GM19238 (cell line): ENCODE results near the gene CPT2.
"Not testable (repeated sequence)": the region's sequence is repeated elsewhere in the genome, so short reads cannot be mapped to it uniquely, and the experiment has no call there.

Source experiments
- DNase-seq: peaks from one replicate; pipeline ENCODE4 v3.0.0; 2011; ENCODE audit warnings: low spot score; ENCODE audit not compliant: insufficient read length

Gene CPT2

DNA sequence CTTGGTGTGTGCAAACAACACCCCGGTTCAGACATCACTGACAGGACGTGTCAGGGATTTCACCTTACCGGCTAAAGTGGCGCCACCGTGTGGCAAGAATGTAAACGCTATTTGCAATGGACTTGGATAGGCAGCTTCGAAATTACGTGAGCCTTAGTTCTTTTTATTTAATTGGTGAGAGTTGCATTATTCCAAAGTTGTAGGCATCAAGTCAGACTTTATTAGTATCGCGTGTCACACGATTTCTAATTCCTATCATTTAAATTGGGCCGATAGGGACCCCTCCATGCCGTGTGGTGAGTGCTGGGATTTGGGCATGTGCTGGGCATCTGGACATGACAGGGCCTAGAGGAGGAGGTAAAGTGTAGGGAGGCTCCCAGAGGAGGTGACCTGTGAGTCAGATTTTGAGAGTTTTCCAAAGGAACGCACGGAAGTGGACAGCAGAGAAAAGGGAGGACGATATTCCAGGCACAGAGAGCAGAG lies 14.5 kb upstream of the CPT2 start:
- peak; percentile 53 for DNase-seq

DNA sequence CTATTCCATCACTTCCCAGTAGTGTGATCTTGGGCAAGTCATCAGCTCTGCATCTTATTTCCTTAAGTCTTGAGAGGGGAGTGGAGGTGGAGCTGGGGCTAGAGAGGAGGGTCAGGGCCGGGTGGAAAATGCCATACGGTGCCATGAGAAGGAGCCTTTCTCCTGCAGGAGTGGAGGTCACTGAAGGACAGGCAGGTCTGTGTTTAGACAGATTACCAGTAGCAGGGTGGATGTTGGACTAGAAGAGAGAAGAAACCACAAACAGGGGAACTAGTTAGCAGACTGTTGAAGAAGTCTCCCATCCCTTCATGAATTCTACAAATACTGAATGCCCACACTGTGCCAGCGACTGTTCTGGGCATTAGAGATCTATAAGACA lies 13.9 kb upstream of the CPT2 start:
- no peak for DNase-seq

GRCh38 chr1:53183095-53183990 lies 13.3 kb upstream of the CPT2 start:
- no peak for DNase-seq

GRCh38 chr1:53185955-53186297 lies 10.7 kb upstream of the CPT2 start:
- not testable (repeated sequence) for DNase-seq

DNA sequence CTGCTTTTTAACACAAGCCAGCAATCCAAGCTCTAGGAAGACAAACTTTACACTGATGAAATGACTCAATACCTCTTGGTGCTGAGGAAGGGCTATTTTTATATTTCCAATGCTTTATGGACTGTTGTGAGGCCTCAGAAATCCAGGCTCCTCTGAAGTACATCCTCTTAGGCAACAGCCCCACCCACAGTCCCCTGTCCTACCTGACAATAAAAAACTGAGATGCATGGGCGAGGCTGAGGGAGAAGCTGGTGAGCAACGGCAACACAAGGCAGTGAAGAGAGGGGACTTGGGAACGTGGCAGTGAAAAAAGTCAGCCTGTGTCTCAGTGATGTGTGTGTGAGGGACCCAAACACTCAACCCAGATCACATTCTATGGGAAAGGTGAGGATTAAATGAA lies 10.1 kb upstream of the CPT2 start:
- no peak for DNase-seq

- no peak for DNase-seq
Observed at GRCh38 chr1:53187401-53187800, 9.2 kb upstream of the CPT2 start.

GRCh38 chr1:53188099-53188498 lies 8.5 kb upstream of the CPT2 start:
- DNase-seq = no peak

DNA sequence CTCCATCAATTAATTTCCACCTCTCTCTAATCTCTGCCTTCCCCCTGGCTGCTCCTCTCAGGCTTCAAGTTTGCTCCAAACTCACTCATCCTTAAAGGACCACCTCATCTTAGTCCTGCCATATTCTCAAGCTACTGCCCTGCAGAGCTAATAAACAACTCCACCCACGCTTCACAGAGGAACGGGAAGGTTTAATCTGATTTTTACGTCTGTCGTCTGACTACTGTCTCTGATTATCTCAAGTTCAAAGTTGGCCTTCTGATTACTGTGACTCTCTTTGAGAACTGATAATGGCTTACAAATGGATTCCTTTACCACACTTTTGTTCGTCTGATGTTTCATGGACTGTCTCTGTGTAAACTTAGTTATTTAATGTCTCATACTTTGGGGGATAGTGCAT lies 7.6 kb upstream of the CPT2 start:
- DNase-seq = no peak

DNA sequence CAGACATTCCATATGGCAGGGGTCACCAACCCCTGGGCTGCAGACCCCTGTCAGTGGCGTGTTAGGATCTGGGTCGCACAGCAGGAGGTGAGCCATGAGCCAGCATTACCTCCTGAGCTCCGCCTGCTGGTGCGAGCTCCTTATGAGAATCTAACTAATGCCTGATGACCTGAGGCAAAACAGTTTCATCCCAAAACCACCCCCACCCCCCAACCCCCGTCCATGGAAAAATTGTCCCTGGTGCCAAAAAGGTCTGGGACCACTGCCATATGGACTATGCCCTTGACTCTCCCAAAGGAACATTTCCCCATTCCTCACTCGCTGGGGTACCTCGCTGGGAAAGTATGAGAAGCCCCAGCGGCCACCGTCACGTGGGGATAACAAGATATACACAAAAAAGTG lies 6.4 kb upstream of the CPT2 start:
- no peak for DNase-seq

GRCh38 chr1:53195246-53196016 lies 1.2 kb upstream of the CPT2 start:
- no peak for DNase-seq

DNA sequence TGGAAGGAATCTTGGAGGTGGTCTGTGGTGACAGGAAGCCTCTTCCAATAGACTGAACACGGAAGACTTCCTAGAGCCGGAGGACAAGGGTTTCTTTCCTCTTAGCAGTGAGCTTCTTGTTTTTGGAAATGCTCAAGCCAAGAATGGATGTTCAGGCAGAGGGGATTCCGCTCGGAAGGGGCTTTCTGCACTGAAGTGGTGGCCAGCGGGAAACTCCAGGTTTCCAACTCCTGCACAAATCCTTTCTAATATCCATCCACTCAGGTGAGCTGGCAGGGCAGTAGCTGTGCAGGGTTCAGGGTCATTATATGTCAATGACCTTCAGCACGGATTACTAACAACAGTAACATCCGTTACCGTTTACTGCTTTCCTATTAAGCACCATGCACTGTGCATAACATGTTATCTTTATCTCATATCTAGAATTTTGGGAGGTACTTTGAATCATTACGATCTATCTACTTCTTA lies 573 bp upstream of the CPT2 start:
- no peak for DNase-seq

DNA sequence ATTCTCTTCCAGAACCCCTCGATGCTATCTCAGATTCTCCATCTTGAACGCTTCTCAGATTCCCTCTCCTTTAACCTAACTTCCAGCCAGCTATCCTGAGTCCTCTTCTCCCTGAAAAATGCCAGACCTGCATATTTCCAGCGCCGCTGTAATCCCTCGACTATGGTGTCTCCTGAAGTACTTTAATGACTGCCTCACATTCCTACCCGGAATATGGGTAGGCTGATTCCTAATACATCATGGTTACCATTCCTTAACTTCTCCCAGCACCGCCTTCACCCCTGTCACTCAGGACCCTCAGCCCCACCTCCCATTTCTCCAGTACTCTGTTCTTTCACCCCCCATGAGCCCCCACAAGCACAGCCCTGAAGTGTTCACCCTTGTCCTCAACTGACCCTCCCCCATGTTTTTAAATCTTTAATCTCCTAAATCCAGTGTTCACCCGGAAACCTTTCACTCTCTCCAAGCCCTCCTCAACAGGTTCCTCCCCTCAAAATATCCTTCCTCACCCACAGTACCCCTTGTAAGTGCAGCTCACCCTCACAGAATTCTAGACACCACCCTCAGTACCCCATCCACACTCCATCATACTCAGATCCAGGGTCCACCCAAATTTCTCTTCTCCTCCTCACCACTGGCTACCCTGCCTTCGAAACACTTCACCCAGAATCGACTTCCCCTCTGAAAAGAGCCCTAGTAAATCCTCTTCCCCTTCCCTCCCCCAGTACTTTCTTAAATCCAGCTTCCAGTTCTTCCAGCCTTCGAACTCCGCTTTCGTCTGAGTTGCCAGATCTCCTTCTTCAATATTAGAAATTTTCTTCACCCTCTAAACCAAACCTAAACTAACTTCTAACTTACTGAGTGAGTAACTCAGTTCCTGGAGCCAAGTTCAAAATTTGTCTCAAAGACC lies 922 bp downstream of the CPT2 start:
- DNase-seq = no peak

DNA sequence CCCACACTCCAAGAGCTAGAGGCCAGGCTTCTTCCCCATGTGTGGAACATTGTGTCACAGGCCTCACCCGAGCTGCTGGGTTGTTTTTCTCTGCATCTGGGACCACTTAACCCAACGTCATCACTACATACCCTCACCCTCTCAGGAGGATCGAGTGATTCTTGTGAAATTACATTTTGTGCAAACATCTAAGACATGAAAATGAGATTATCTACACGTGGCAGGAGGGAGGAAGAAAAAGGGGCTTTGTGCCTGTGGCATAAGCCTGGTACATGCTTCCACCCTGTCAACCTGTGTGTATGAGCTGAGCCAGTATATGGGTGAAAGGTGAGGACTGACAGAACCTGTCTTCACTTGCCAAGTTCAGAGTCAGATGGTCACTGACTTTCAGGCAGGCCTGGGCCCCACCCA lies 1.6 kb downstream of the CPT2 start:
- DNase-seq = no peak

- DNase-seq = no peak
Observed at GRCh38 chr1:53203466-53203865, 6.8 kb downstream of the CPT2 start.

DNA sequence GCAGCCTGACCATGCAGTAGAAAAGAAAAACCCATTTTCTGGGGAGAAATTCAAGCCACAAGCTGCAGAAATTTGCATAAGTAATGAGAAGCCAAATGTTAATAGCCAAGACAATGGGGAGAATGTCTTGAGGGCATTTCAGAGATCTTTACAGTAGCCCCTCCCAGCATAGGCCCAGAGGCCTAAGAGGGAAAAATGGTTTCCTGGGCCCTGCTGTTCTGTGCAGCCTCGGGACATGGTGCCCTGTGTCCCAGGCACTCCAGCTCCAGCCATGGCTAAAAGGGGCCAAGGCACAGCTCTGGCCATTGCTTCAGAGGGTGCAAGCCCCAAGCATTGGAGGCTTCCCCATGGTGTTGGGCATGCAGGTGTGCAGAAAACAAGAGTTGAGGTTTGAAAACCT lies 8.9 kb downstream of the CPT2 start:
- DNase-seq = not testable (repeated sequence)

GRCh38 chr1:53206083-53206685 lies 9.6 kb downstream of the CPT2 start:
- not testable (repeated sequence) for DNase-seq

DNA sequence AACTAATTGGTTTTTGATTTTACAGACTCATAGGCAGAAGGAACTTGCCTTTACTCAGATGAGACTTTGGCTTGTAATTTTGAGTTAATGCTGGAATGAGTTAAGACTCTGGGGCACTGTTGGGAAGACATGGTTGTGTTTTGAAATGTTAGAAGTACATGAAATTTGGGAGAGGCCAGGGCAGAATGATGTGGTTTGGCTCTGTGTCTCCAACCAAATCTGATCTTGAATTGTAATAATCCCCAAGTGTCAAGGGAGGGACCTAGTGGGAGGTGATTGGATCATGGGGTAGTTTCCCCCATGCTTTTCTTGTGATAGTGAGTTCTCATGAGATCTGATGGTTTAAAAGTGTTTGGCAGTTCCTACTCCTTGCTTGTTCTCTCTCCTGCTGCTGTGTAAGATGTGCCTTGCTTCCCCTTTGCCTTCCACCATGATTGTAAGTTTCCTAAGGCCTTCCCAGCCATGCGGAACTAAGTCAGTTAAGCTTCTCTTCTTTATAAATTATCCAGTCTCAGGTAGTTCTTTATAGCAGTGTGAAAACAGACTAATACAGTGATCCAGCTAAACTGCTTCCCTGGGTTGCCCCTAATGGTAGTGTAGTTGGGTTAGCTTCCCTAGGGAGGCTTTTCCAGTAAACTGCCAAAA lies 10.2 kb downstream of the CPT2 start:
- no peak for DNase-seq

DNA sequence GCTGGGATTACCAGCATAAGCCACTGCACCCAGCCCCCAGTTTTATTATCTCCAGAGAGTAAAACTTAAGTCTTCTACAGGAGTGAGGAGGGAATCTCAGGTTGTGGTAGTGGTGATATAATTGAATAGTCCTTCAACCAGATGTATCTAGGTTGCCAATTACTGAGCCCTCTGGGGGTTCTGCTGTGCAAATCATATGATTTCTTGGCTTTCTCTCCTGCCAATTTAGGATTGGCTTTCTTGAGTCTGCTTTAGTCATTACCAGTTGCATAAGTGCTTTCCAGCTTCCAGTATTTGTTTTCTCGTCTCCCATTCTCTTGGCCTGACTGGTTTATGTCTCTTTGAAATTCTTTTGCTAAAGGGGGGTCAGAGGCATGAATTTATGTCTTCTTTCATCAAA lies 11.1 kb downstream of the CPT2 start:
- DNase-seq = no peak

GRCh38 chr1:53210352-53210751 lies 13.7 kb downstream of the CPT2 start:
- DNase-seq = no peak

DNA sequence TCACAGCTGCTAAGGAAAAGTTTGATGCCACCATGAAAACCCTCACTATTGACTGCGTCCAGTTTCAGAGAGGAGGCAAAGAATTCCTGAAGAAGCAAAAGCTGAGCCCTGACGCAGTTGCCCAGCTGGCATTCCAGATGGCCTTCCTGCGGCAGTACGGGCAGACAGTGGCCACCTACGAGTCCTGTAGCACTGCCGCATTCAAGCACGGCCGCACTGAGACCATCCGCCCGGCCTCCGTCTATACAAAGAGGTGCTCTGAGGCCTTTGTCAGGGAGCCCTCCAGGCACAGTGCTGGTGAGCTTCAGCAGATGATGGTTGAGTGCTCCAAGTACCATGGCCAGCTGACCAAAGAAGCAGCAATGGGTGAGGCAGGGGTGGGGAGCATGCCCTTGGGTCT lies 14.3 kb downstream of the CPT2 start:
- no peak for DNase-seq
